Measurements from ENCODE around the gene NFASC.

Gene NFASC

GRCh38 chr1:205009670-205010069 is 139.0 kb downstream of the NFASC start:
- no peak for DNase-seq (ENCODE audit: low read depth)

- no peak for DNase-seq (ENCODE audit: low read depth)
Observed at GRCh38 chr1:205012391-205013140, 141.9 kb downstream of the NFASC start.

GRCh38 chr1:205013683-205014367 is 143.2 kb downstream of the NFASC start:
- no peak for DNase-seq (ENCODE audit: low read depth)

- DNase-seq (ENCODE audit: low read depth) = no peak
Observed at GRCh38 chr1:205014783-205015182, 144.1 kb downstream of the NFASC start.

GRCh38 chr1:205015241-205015640 is 144.6 kb downstream of the NFASC start:
- no peak for DNase-seq (ENCODE audit: low read depth)

- no peak for DNase-seq (ENCODE audit: low read depth)
Observed at GRCh38 chr1:205016075-205016474, 145.4 kb downstream of the NFASC start.

GRCh38 chr1:205016584-205016983 is 145.9 kb downstream of the NFASC start:
- DNase-seq (ENCODE audit: low read depth) = no peak

- DNase-seq (ENCODE audit: low read depth) = no peak
Observed at GRCh38 chr1:205017001-205017400, 146.3 kb downstream of the NFASC start.

GRCh38 chr1:205017766-205018165 is 147.1 kb downstream of the NFASC start:
- DNase-seq (ENCODE audit: low read depth) = no peak

- DNase-seq (ENCODE audit: low read depth) = no peak
Observed at GRCh38 chr1:205018381-205018780, 147.7 kb downstream of the NFASC start.

- DNase-seq (ENCODE audit: low read depth) = no peak
Observed at GRCh38 chr1:205020466-205020865, 149.8 kb downstream of the NFASC start.

- DNase-seq (ENCODE audit: low read depth) = no peak
Observed at GRCh38 chr1:205024679-205025078, 154.0 kb downstream of the NFASC start.

GRCh38 chr1:205025239-205025638 is 154.6 kb downstream of the NFASC start:
- DNase-seq (ENCODE audit: low read depth) = no peak

- DNase-seq (ENCODE audit: low read depth) = no peak
Observed at GRCh38 chr1:205026181-205026580, 155.5 kb downstream of the NFASC start.

GRCh38 chr1:205028390-205028789 is 157.7 kb downstream of the NFASC start:
- no peak for DNase-seq (ENCODE audit: low read depth)

- no peak for DNase-seq (ENCODE audit: low read depth)
Observed at GRCh38 chr1:205028924-205029323, 158.3 kb downstream of the NFASC start.

- DNase-seq (ENCODE audit: low read depth) = no peak
Observed at GRCh38 chr1:205030241-205030640, 159.6 kb downstream of the NFASC start.

- no peak for DNase-seq (ENCODE audit: low read depth)
Observed at GRCh38 chr1:205030896-205031295, 160.2 kb downstream of the NFASC start.

GRCh38 chr1:205032508-205032907 is 161.8 kb downstream of the NFASC start:
- no peak for DNase-seq (ENCODE audit: low read depth)

- no peak for DNase-seq (ENCODE audit: low read depth)
Observed at GRCh38 chr1:205037539-205037938, 166.9 kb downstream of the NFASC start.

- no peak for DNase-seq (ENCODE audit: low read depth)
Observed at GRCh38 chr1:205038132-205038786, 167.6 kb downstream of the NFASC start.

- no peak for DNase-seq (ENCODE audit: low read depth)
Observed at GRCh38 chr1:205041001-205041715, 170.5 kb downstream of the NFASC start.
